Activated gamma-delta T cell (primary cell): ENCODE data around the gene MCHR1.

Experiments used
- DNase-seq: peaks from one replicate; lab custom pipeline; 2025; lab: John Stamatoyannopoulos, UW

MCHR1 gene

GRCh38 chr22:40726514-40726913 is 47.2 kb downstream of the MCHR1 start:
- no peak for DNase-seq

- DNase-seq: no peak
These were observed 48.0 kb downstream of the MCHR1 start for GRCh38 chr22:40727070-40727963.

GRCh38 chr22:40727964-40728615 is 48.8 kb downstream of the MCHR1 start:
- DNase-seq: no peak

GRCh38 chr22:40728731-40729189 is 49.5 kb downstream of the MCHR1 start:
- DNase-seq: no peak

GRCh38 chr22:40729284-40729683 is 50.0 kb downstream of the MCHR1 start:
- DNase-seq: no peak
